Mucosa of descending colon (tissue), 3 donors: Measurements from ENCODE around the gene SPEM1. TPM values are rescaled to one million over a fixed set of nuclear protein-coding genes. Genes with fewer than 3 reads are reported as not detected.

Source experiments
- total RNA-seq, 3 donors: library from RNA; stranded (reverse); fragmentation: NEBNext Ultra II Directional in 2 of 3; extraction: Animal tissue kit (Norgen Biotek cat#: 25700) in 2 of 3; gene quantifications; one replicate each; pipeline versions ENCODE4 v1.2.1 to v1.2.4, GENCODE V29; 2021 to 2023
- donor health status: DM: no; HTN: no; CAD: no; lungs with moderate emphysema.
- donor health status: DM: no; HTN: no; CAD: no.
- donor health status: DM: no; HTN: yes; CAD: no.

SPEM1 gene
- total RNA-seq, 3 donors from 2014 or later, result not detected

Other genes with a start within 250 kb of the SPEM1 start
- 1 to 10 TPM in 2 of 3 donors, under 1 TPM in 1; 0.35 to 1.6 (median 1.2) TPM for gene ASGR1, start 241.0 kb upstream of the SPEM1 start, total RNA-seq
- 10 to 100 TPM in 1 of 3 donors, 1 to 10 TPM in 2; 4.1 to 34.5 (median 6.6) TPM for gene DLG4, start 200.5 kb upstream of the SPEM1 start, total RNA-seq
- gene ACADVL, start 200.4 kb upstream of the SPEM1 start, total RNA-seq, result 1,000 to 10,000 TPM in 1 of 3 donors, 100 to 1,000 TPM in 2; 729 to 1,007 (median 804) TPM
- gene DVL2, start 185.8 kb upstream of the SPEM1 start, total RNA-seq, result 10 to 100 TPM; 33.4 to 52.0 (median 36.0) TPM
- 10 to 100 TPM; 36.0 to 49.8 (median 36.8) TPM for gene PHF23, start 180.9 kb upstream of the SPEM1 start, total RNA-seq
- gene GABARAP, start 177.9 kb upstream of the SPEM1 start, total RNA-seq, result 100 to 1,000 TPM; 424 to 499 (median 484) TPM
- 100 to 1,000 TPM; 117 to 123 (median 117) TPM for gene CTDNEP1, start 168.6 kb upstream of the SPEM1 start, total RNA-seq
- 10 to 100 TPM; 34.9 to 45.6 (median 42.2) TPM for gene ELP5, start 168.1 kb upstream of the SPEM1 start, total RNA-seq
- gene CLDN7, start 157.8 kb upstream of the SPEM1 start, total RNA-seq, result 1,000 to 10,000 TPM in 1 of 3 donors, 100 to 1,000 TPM in 2; 586 to 1,244 (median 934) TPM
- 10 to 100 TPM in 1 of 3 donors, 1 to 10 TPM in 2; 5.3 to 78.2 (median 6.1) TPM for gene SLC2A4, start 138.6 kb upstream of the SPEM1 start, total RNA-seq
- gene YBX2, start 125.7 kb upstream of the SPEM1 start, total RNA-seq, result 10 to 100 TPM; 17.9 to 71.4 (median 37.8) TPM
- gene EIF5A, start 112.7 kb upstream of the SPEM1 start, total RNA-seq, result 100 to 1,000 TPM; 281 to 492 (median 313) TPM
- gene GPS2, start 105.0 kb upstream of the SPEM1 start, total RNA-seq, result 10 to 100 TPM; 68.1 to 89.8 (median 83.2) TPM
- gene NEURL4, start 91.0 kb upstream of the SPEM1 start, total RNA-seq, result 10 to 100 TPM; 39.0 to 59.1 (median 44.9) TPM
- 10 to 100 TPM in 2 of 3 donors, 1 to 10 TPM in 1; 9.2 to 16.5 (median 11.2) TPM for gene ACAP1, start 83.8 kb upstream of the SPEM1 start, total RNA-seq
- gene KCTD11, start 68.2 kb upstream of the SPEM1 start, total RNA-seq, result 10 to 100 TPM in 1 of 3 donors, 1 to 10 TPM in 2; 8.2 to 10.3 (median 8.5) TPM
- gene TMEM95, start 65.2 kb upstream of the SPEM1 start, total RNA-seq, result under 1 TPM in 1 of 3 donors, not detected in 2; 0.26 TPM
- gene TNK1, start 39.2 kb upstream of the SPEM1 start, total RNA-seq, result 10 to 100 TPM; 16.4 to 29.5 (median 20.7) TPM
- gene PLSCR3, start 25.8 kb upstream of the SPEM1 start, total RNA-seq, result 10 to 100 TPM in 2 of 3 donors, 1 to 10 TPM in 1; 5.5 to 21.6 (median 16.4) TPM
- gene TMEM256, start 16.2 kb upstream of the SPEM1 start, total RNA-seq, result 10 to 100 TPM; 51.9 to 85.1 (median 64.9) TPM
- 10 to 100 TPM in 1 of 3 donors, 1 to 10 TPM in 2; 2.9 to 38.0 (median 6.7) TPM for gene NLGN2, start 12.5 kb upstream of the SPEM1 start, total RNA-seq
- not detected for gene SPEM2, start 5.3 kb downstream of the SPEM1 start, total RNA-seq
- not detected for gene SPEM3, start 8.5 kb downstream of the SPEM1 start, total RNA-seq
- gene TMEM102, start 15.1 kb downstream of the SPEM1 start, total RNA-seq, result 10 to 100 TPM in 2 of 3 donors, 1 to 10 TPM in 1; 8.8 to 22.5 (median 16.4) TPM
- gene FGF11, start 19.2 kb downstream of the SPEM1 start, total RNA-seq, result 1 to 10 TPM; 1.4 to 3.0 (median 2.2) TPM
- gene CHRNB1, start 24.7 kb downstream of the SPEM1 start, total RNA-seq, result 1 to 10 TPM; 6.0 to 8.3 (median 7.7) TPM
- gene ZBTB4, start 59.3 kb downstream of the SPEM1 start, total RNA-seq, result 10 to 100 TPM; 16.6 to 93.9 (median 18.5) TPM
- not detected for gene SLC35G6, start 61.1 kb downstream of the SPEM1 start, total RNA-seq
- 100 to 1,000 TPM; 101 to 124 (median 118) TPM for gene POLR2A, start 64.0 kb downstream of the SPEM1 start, total RNA-seq
- gene TNFSF12, start 128.7 kb downstream of the SPEM1 start, total RNA-seq, result 10 to 100 TPM; 11.6 to 69.4 (median 15.8) TPM
- 10 to 100 TPM; 41.0 to 74.6 (median 73.3) TPM for gene TNFSF13, start 138.4 kb downstream of the SPEM1 start, total RNA-seq
- 10 to 100 TPM; 27.9 to 60.2 (median 37.7) TPM for gene SENP3, start 141.6 kb downstream of the SPEM1 start, total RNA-seq
- gene CD68, start 159.3 kb downstream of the SPEM1 start, total RNA-seq, result 10 to 100 TPM; 41.4 to 91.9 (median 50.7) TPM
- gene MPDU1, start 163.5 kb downstream of the SPEM1 start, total RNA-seq, result 100 to 1,000 TPM in 1 of 3 donors, 10 to 100 TPM in 2; 55.2 to 101 (median 94.5) TPM
- 1 to 10 TPM in 1 of 3 donors, under 1 TPM in 2; 0.38 to 4.4 (median 0.41) TPM for gene SOX15, start 169.8 kb downstream of the SPEM1 start, total RNA-seq
- gene FXR2, start 194.6 kb downstream of the SPEM1 start, total RNA-seq, result 10 to 100 TPM; 23.0 to 53.3 (median 28.1) TPM
- gene SAT2, start 207.5 kb downstream of the SPEM1 start, total RNA-seq, result 100 to 1,000 TPM in 1 of 3 donors, 10 to 100 TPM in 2; 49.1 to 104 (median 76.9) TPM
- gene SHBG, start 209.8 kb downstream of the SPEM1 start, total RNA-seq, result under 1 TPM in 2 of 3 donors, not detected in 1; 0.25 to 0.89 TPM
- 1 to 10 TPM in 1 of 3 donors, under 1 TPM in 2; 0.41 to 8.7 (median 0.67) TPM for gene ATP1B2, start 230.6 kb downstream of the SPEM1 start, total RNA-seq